WI38 (cell line): ENCODE data around the gene ENPP1.

Source experiments
- H3K4me3 ChIP-seq: 2 replicates; pipeline ENCODE4 v1.5.1; 2011; ENCODE audit warnings: low read depth, mild to moderate bottlenecking, control low read depth, low read length
- TF ChIP-seq, protein P1 (sequence below): IDR thresholded peaks from 2 replicates; pipeline ENCODE4 v1.5.1; 2012; ENCODE audit warnings: low read depth, mild to moderate bottlenecking, control low read depth, low read length

Gene ENPP1

DNA sequence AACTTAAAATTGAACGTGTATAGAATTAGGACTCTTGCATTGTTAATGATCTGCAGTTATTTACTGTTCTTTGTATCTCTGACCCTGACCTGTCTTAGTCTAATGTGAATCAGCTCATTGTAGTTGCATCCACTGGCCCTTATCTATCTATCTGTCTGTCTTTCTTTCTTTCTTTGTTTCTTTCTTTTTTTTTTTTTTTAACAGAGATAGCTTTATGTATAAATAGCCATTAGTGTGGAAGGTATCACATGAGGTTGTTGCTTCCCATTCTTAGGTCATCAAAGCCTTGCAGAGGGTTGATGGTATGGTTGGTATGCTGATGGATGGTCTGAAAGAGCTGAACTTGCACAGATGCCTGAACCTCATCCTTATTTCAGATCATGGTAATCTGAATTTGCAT lies 59.9 kb downstream of the ENPP1 start:
- TF ChIP-seq, protein P1, sequence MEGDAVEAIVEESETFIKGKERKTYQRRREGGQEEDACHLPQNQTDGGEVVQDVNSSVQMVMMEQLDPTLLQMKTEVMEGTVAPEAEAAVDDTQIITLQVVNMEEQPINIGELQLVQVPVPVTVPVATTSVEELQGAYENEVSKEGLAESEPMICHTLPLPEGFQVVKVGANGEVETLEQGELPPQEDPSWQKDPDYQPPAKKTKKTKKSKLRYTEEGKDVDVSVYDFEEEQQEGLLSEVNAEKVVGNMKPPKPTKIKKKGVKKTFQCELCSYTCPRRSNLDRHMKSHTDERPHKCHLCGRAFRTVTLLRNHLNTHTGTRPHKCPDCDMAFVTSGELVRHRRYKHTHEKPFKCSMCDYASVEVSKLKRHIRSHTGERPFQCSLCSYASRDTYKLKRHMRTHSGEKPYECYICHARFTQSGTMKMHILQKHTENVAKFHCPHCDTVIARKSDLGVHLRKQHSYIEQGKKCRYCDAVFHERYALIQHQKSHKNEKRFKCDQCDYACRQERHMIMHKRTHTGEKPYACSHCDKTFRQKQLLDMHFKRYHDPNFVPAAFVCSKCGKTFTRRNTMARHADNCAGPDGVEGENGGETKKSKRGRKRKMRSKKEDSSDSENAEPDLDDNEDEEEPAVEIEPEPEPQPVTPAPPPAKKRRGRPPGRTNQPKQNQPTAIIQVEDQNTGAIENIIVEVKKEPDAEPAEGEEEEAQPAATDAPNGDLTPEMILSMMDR, result no peak
- no peak overlapping the region for H3K4me3 ChIP-seq

DNA sequence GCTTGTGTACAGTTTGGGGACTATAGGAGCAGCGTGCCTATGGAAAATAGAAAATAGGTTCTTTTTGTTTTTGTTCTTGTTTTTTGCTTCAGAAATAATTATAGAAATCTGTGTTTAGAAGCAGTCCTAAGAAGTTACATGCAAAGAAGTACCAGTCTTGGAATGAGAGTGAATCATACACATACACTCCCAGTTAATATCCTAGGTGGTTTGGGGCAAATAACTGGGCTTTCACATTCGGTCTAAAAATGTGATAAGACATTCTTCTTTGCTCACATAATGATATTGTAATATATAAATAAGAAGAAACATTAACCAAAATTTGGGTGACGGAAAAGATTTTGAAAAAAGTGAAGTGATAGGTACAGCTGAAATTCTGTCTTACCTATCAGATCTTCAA lies 61.0 kb downstream of the ENPP1 start:
- no peak overlapping the region for H3K4me3 ChIP-seq
- TF ChIP-seq, protein P1, result no peak

DNA sequence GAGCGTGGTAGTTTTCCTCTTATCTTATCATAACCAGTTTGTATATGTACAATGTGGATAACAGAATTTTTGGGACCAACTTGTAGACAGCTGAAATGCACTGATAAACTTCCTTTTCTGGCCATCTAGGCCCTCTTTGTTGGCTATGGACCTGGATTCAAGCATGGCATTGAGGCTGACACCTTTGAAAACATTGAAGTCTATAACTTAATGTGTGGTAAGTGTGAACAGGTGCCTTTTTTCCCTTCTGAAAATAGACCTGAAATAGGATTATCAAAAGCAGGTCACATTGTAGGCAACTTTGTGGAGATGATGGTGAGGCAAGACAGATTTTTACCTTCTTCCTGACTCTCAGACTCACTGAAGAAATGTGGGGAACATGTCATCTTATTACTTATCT lies 67.8 kb downstream of the ENPP1 start:
- H3K4me3 ChIP-seq, result no peak overlapping the region
- TF ChIP-seq, protein P1, result no peak

DNA sequence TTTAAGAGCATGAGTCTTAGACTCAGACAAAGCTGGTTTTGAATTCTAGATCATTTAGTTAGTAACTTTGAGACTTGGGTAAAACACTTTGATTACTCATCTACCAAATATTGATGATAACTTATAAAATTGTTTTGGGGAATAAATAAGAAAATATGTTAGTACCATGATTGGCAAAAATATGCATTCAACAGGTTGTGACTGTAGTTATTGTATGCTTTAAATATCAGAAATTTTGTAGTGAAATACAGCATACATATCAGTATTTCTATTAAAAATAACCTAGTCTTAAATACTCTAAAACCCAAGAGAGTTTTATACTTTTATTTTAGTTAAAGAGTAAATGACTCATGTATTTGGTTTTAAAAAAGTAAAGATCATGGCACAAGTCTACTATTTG lies 68.7 kb downstream of the ENPP1 start:
- TF ChIP-seq, protein P1, result no peak
- no peak overlapping the region for H3K4me3 ChIP-seq

DNA sequence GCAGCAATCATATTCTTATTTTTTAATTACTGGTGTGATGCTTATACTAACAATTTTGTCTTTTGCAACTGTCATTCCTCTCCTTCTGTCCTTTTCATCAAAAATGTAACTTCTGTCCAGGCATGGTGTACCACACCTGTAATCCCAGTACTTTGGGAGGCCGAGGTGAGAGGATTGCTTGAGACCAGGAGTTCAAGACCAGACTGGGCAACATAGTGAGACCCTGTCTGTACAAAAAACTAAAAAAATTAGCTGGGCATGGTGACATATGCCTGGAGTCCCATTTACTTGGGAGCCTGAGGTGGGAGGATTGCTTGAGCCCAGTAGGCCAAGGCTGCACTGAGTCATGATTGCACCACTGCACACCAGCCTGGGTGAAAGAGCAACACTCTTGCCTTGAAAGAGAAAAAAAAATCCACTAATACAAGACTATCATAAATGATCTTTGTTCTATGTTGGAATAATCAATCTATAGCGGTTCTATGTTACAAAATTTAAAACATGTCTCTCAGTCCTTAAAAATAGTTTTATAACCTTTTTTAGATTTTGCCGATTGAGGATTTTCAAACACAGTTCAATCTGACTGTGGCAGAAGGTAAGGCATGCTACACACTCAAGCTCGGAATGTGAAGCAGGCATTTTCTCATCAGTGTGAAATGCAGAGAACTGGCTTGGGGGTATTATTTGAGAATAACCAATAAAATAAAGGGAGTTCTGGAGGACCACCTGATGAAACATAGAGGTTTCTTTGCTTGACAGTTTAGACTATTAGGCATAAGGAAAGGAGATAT lies 70.4 kb downstream of the ENPP1 start:
- H3K4me3 ChIP-seq, result no peak overlapping the region
- TF ChIP-seq, protein P1, result no peak

DNA sequence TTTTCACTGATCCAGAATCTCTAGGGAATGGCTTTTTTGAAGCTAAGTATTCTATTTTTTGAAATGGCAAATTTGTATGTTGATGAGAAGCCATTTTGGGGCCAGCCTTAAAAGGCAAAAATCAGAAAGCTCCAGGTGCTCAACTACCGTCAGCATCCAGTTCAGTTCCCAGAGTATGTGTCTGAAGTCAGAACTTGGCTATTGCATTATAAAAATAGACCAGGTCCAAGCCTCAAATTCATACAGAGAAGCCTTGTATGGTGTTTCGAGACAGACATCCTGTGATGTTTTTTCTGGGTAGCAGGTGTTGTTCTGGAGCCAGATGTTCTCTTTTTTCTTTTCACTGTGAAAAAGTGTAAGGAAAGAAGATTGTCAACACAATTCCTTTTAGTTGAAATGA lies 75.2 kb downstream of the ENPP1 start:
- TF ChIP-seq, protein P1, result no peak

DNA sequence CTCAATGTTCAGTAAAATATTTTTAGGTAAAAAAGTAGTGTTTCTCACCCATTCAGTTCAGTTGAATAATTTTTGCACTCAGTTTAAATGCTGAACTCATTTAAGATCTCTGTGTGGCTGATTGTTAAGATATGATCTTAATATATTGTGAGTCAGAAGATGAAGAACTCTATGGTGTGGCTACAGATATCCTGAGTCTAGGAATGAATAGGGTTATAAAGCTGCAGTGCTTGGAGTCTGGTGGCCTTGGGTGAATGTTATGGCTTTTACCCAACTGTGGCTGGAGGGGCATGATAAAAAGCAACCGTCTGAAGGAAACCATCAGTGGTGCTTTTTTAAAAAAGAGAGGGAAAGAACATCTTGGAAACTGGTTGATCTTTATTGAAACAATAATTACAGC lies 77.4 kb downstream of the ENPP1 start:
- TF ChIP-seq, protein P1, result no peak

More for the DNA sequence above, 75.2 kb downstream of the ENPP1 start:
- no peak overlapping the region for H3K4me3 ChIP-seq

More for the DNA sequence above, 77.4 kb downstream of the ENPP1 start:
- H3K4me3 ChIP-seq, result no peak overlapping the region
